Heart left ventricle (tissue), 13 donors: ENCODE results near the gene PDIA6.

ENCODE experiments used
- CTCF ChIP-seq, 12 donors: fragments of 200-600 bp; sonication (generic) in 4 of 12; IDR thresholded peaks; one replicate each; pipeline versions ENCODE4 v1.5.0 to v1.8.0; 2018 to 2022; ENCODE audit warnings: antibody characterized with exemption in 12 of 12, mild to moderate bottlenecking in 5 of 12
- POLR2A ChIP-seq, 2 donors: fragments of 450-650 bp; IDR thresholded peaks; one replicate each; pipeline ENCODE4 v1.6.1; 2017; ENCODE audit warnings: antibody characterized with exemption in 2 of 2, mild to moderate bottlenecking in 2 of 2, moderate library complexity in 2 of 2
- donor health status: ischemic (EF 13 %, LVEDD 7.1; RV severe dilation, severe dysfunction).
- donor health status: DM: no; HTN: yes; CAD: no.
- donor health status: DM: no; HTN: no; CAD: no.
- donor health status: ischemic (EF 25% LVEDD 6.9; RV normal size, moderate dysfunction).
- donor health status: ischemic (EF 25% LVEDD 5.7; RV mildly dilated, moderate dysfunction).
- donor health status: ischemic (EF 35%, LVEDD 5.7; RV mildly dilated, moderate dysfunction).
- donor health status: nonischemic (EF 11% LVEDD 7.7; RV severe dilation, severe dysfunction).
- donor health status: DM: yes; HTN: yes; CAD: no.
- donor health status: PGD.
- donor health status: ischemic (EF 29% LVEDD 5.4; RV normal size, mild dysfunction).
- donor health status: nonischemic (EF 23%, LVEDD 6.1; RV moderate dilation, normal function).

DNA sequence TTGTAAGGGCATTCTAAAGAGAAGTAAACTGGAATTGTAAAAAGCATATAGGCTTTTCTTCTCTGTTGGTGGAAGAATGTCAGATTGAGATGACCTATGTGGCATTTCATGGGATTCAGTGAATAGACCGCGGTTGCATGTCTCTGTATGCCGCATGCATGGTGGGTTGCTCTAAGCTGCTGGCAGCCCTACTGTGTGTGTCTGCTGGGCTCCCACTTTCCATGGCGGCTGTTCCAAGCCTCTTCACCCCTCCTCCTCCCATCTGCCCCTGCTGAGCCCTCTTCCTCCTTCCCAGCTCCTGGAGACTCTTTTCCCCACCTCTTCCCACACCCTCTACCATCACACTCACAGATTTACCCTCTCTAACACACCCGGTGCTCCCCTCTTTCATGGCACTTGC lies 78.6 kb downstream of the PDIA6 start:
- TF ChIP-seq CTCF (IDR thresholded peaks at IDR 0.05) (no peak), POLR2A (IDR thresholded peaks at IDR 0.05) (no peak)
